Naive thymus-derived CD4-positive, alpha-beta T cell (primary cell): ENCODE results near the gene CD209. TPM values are rescaled to one million over a fixed set of nuclear protein-coding genes. Genes with fewer than 3 reads are reported as not detected.

Source experiments
- ATAC-seq: fragments of 150-1000 bp; cut with Tn5 transposase; 2 replicates; pipeline ENCODE4 v1.10.0; 2021; ENCODE audit warnings: mild to moderate bottlenecking, moderate library complexity
- CTCF ChIA-PET: fragments of 350-600 bp; sonication (Branson Sonifier 250); formaldehyde crosslinking; loops from one replicate; lab custom pipeline; 2021; ENCODE audit warnings: antibody characterized with exemption; lab: Charles Lee
- POLR2A ChIA-PET: fragments of 350-600 bp; sonication (Branson Sonifier 250); formaldehyde crosslinking; loops from one replicate; lab custom pipeline; 2021; ENCODE audit warnings: antibody characterized with exemption, inconsistent platforms; lab: Charles Lee
- DNase-seq, 9 donors: peaks; one replicate each; pipeline versions ENCODE4 v3.0.0 to v3.0.0-alpha.2; 2020 to 2022; ENCODE audit warnings: mixed read lengths in 1 of 9
- H3K27ac ChIP-seq: one replicate; pipeline ENCODE4 v1.7.0; 2013; ENCODE audit warnings: mild to moderate bottlenecking, low read depth, low read length, moderate library complexity
- H3K27me3 ChIP-seq, 2 donors: one replicate each; pipeline ENCODE4 v1.7.0; 2013; ENCODE audit warnings: low read length in 2 of 2, mild to moderate bottlenecking in 2 of 2, moderate library complexity in 2 of 2; ENCODE audit not compliant: control insufficient read depth in 2 of 2, insufficient read depth in 2 of 2
- H3K36me3 ChIP-seq, 3 experiments: 1 replicate in 2 of 3; 2 replicates in 1 of 3; pipeline ENCODE4 v1.7.0; 2013; ENCODE audit warnings: low read length in 3 of 3, mild to moderate bottlenecking in 3 of 3, moderate library complexity in 1 of 3; ENCODE audit not compliant: insufficient read depth in 3 of 3, control insufficient read depth in 2 of 3
- H3K4me1 ChIP-seq, 2 donors: one replicate each; pipeline ENCODE4 v1.7.0; 2013; ENCODE audit warnings: low read length in 2 of 2, mild to moderate bottlenecking in 2 of 2, moderate library complexity in 1 of 2; ENCODE audit not compliant: control insufficient read depth in 2 of 2, insufficient read depth in 2 of 2
- H3K4me3 ChIP-seq: 2 replicates; pipeline ENCODE4 v1.7.0; 2013; ENCODE audit warnings: mild to moderate bottlenecking, low read length
- H3K9me3 ChIP-seq, 3 experiments: 1 replicate in 2 of 3; 2 replicates in 1 of 3; pipeline ENCODE4 v1.7.0; 2013; ENCODE audit warnings: low read length in 3 of 3; ENCODE audit not compliant: control insufficient read depth in 2 of 3
- H3K27ac Mint-ChIP-seq, 9 donors: one replicate each; pipeline ENCODE4 v1.8.0; 2020 to 2022; ENCODE audit warnings: mixed read lengths in 9 of 9, mild to moderate bottlenecking in 8 of 9, moderate library complexity in 5 of 9, inconsistent platforms in 2 of 9
- H3K27me3 Mint-ChIP-seq, 5 donors: one replicate each; pipeline ENCODE4 v1.8.0; 2021 to 2022; ENCODE audit warnings: mixed read lengths in 5 of 5, mild to moderate bottlenecking in 1 of 5
- H3K36me3 Mint-ChIP-seq, 5 donors: one replicate each; pipeline ENCODE4 v1.8.0; 2020 to 2022; ENCODE audit warnings: mixed read lengths in 5 of 5, mild to moderate bottlenecking in 3 of 5, inconsistent platforms in 1 of 5
- H3K4me1 Mint-ChIP-seq, 7 donors: one replicate each; pipeline ENCODE4 v1.8.0; 2020 to 2022; ENCODE audit warnings: mixed read lengths in 7 of 7, mild to moderate bottlenecking in 3 of 7, inconsistent platforms in 1 of 7
- H3K4me3 Mint-ChIP-seq, 10 donors: one replicate each; pipeline ENCODE4 v1.8.0; 2020 to 2022; ENCODE audit warnings: mild to moderate bottlenecking in 10 of 10, mixed read lengths in 10 of 10, moderate library complexity in 6 of 10, inconsistent platforms in 2 of 10
- H3K9me3 Mint-ChIP-seq, 11 donors: one replicate each; pipeline ENCODE4 v1.8.0; 2020 to 2022; ENCODE audit warnings: mixed read lengths in 11 of 11, mild to moderate bottlenecking in 4 of 11, inconsistent platforms in 1 of 11, moderate library complexity in 1 of 11
- intact Hi-C, 2 donors: fragments of 100-400 bp; cut with micrococcal nuclease; formaldehyde crosslinking; loops; one replicate each; pipeline ENCODE4 v1.15.1; 2023
- polyA plus RNA-seq, 2 donors: library from polyadenylated mRNA; unstranded; fragments of 300-500 nt; fragmentation: Illumina TruSeq; gene quantifications; one replicate each; pipeline ENCODE4 v1.2.3, GENCODE V29; 2021
- total RNA-seq, 6 experiments: library from RNA in 5 of 6; stranded (reverse) in 5 of 6; gene quantifications; 1 replicate in 5 of 6; 2 replicates in 1 of 6; pipeline ENCODE4 v1.2.3 and lab custom pipeline; 2021 to 2026

The CD209 gene
- total and polyA plus RNA-seq, 7 experiments from 2014 or later = 0.27 to 0.68 (median 0.32) TPM; not detected in 4

- Mint-ChIP-seq H3K9me3 (peaks cover 0 to 5% (median 0%) of the 10 kb centered on the region in 11 donors), H3K27me3 (peaks cover 5 to 45% (median 21%) of the 10 kb centered on the region in 5 donors), H3K27ac (no peak overlapping the region), H3K36me3 (no peaks in the 10 kb centered on the region), H3K4me1 (peaks cover 0 to 18% (median 11%) of the 10 kb centered on the region in 7 donors), H3K4me3 (peak overlapping the region in 3 of 10 donors; percentile 30 to 75 (median 39))
- no peak overlapping the region for H3K27ac ChIP-seq
- no peak for DNase-seq
- POLR2A ChIA-PET = interaction anchor here (0.6 to 1.9 kb wide), 2 partner anchors 109 to 222 kb away, joined by 3 to 6 read pairs; partner anchors contain the start of gene TRAPPC5
- H3K4me3 ChIP-seq = no peak overlapping the region
- CTCF ChIA-PET = no interaction called here
- peaks cover 0 to 5% of the 10 kb centered on the region in 2 donors for H3K27me3 ChIP-seq
- no peaks in the 10 kb centered on the region for H3K36me3 ChIP-seq
- ATAC-seq = no peak
- intact Hi-C loops = loop anchor here in 1 of 2 donors (10.0 kb wide), 1 partner anchor 46 kb away; the partner anchor contains the start of gene CD209
- H3K4me1 ChIP-seq = peaks cover 0 to 12% of the 10 kb centered on the region in 2 donors
- H3K9me3 ChIP-seq = no peaks in the 10 kb centered on the region
Observed at GRCh38 chr19:7790416-7790815, 43.1 kb upstream of the CD209 start.

DNA sequence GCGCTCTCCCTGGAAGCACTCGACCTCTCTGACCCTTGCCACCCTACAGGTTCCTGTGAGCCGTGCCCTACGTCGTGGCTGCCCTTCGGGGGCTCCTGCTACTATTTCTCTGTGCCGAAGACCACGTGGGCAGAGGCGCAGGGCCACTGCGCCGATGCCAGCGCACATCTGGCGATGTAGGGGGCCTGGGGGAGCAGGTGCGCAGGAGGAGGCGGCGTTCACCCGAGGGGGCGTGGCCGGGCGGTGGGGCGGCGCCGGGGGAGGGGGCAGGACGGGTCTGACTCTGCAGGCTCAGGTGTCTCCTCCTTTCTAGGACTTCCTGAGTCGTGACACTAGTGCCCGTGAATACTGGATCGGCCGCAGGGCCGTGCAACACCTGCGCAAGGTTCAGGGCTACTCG, 42.1 kb upstream of the CD209 start:
- peaks cover 0 to 12% of the 10 kb centered on the region in 2 donors for H3K4me1 ChIP-seq
- Mint-ChIP-seq H3K27ac (no peak overlapping the region), H3K4me3 (peak overlapping the region in 9 of 10 donors; percentile 62 to 87 (median 75)), H3K36me3 (no peaks in the 10 kb centered on the region), H3K27me3 (peaks cover 5 to 51% (median 21%) of the 10 kb centered on the region in 5 donors), H3K9me3 (peaks cover 0 to 10% (median 0%) of the 10 kb centered on the region in 11 donors), H3K4me1 (peaks cover 0 to 18% (median 11%) of the 10 kb centered on the region in 7 donors)
- POLR2A ChIA-PET = interaction anchor here (0.6 to 0.9 kb wide), 2 partner anchors 8 to 332 kb away, joined by 3 to 4 read pairs; no protein-coding TSS in a partner anchor
- ATAC-seq (peak; percentile 76), DNase-seq (peak in 8 of 9 donors; percentile 33 to 63 (median 48))
- intact Hi-C loops = no loop called here
- H3K36me3 ChIP-seq = no peaks in the 10 kb centered on the region
- H3K4me3 ChIP-seq = peak overlapping the region; percentile 44
- no peaks in the 10 kb centered on the region for H3K9me3 ChIP-seq
- H3K27ac ChIP-seq = no peak overlapping the region
- peaks cover 0 to 5% of the 10 kb centered on the region in 2 donors for H3K27me3 ChIP-seq
- CTCF ChIA-PET = no interaction called here

DNA sequence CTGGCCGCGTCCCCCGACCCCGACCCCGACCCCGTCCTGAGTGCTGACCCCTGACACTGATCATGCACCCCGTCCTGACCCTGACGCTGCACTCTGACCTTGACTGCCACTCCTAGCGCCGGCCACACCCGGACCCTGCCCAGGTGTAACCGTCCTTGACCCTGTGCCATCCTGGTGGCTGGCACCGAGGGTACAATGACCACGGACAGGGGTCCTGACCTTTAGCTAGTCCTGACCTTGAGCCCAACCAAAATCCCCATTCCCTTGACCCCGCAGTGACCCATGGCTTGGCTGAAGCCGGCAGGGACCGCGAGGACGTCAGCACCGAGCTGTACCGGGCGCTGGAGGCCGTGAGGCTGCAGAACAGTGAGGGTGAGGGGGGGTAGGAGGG, 41.6 kb upstream of the CD209 start:
- DNase-seq (no peak), ATAC-seq (no peak)
- intact Hi-C loops = no loop called here
- H3K36me3 ChIP-seq = no peaks in the 10 kb centered on the region
- no peak overlapping the region for H3K27ac ChIP-seq
- H3K4me1 Mint-ChIP-seq = peaks cover 0 to 18% (median 11%) of the 10 kb centered on the region in 7 donors
- peak overlapping the region in 8 of 10 donors; percentile 25 to 87 (median 68) for H3K4me3 Mint-ChIP-seq
- ChIA-PET POLR2A (interaction anchor here (0.6 kb wide), 1 partner anchor 332 kb away, joined by 3 read pairs; no protein-coding TSS in a partner anchor), CTCF (no interaction called here)
- no peaks in the 10 kb centered on the region for H3K9me3 ChIP-seq
- H3K4me1 ChIP-seq = peaks cover 0 to 12% of the 10 kb centered on the region in 2 donors
- peaks cover 6 to 54% (median 24%) of the 10 kb centered on the region in 5 donors for H3K27me3 Mint-ChIP-seq
- H3K27me3 ChIP-seq = peaks cover 3 to 5% of the 10 kb centered on the region in 2 donors
- H3K9me3 Mint-ChIP-seq = peaks cover 0 to 10% (median 0%) of the 10 kb centered on the region in 11 donors
- no peaks in the 10 kb centered on the region for H3K36me3 Mint-ChIP-seq
- H3K4me3 ChIP-seq = peak overlapping the region; percentile 44
- no peak overlapping the region for H3K27ac Mint-ChIP-seq

GRCh38 chr19:7788178-7788932, 41.0 kb upstream of the CD209 start:
- DNase-seq = peak in 1 of 9 donors; percentile 22
- H3K27ac ChIP-seq = no peak overlapping the region
- Mint-ChIP-seq H3K4me1 (peaks cover 0 to 18% (median 11%) of the 10 kb centered on the region in 7 donors), H3K36me3 (no peaks in the 10 kb centered on the region), H3K27me3 (peaks cover 9 to 59% (median 27%) of the 10 kb centered on the region in 5 donors), H3K9me3 (peaks cover 0 to 12% (median 1%) of the 10 kb centered on the region in 11 donors), H3K4me3 (peak overlapping the region in 6 of 10 donors; percentile 12 to 84 (median 68)), H3K27ac (no peak overlapping the region)
- peaks cover 3 to 5% of the 10 kb centered on the region in 2 donors for H3K27me3 ChIP-seq
- no peaks in the 10 kb centered on the region for H3K9me3 ChIP-seq
- intact Hi-C loops = no loop called here
- H3K4me3 ChIP-seq = no peak overlapping the region
- ChIA-PET CTCF (no interaction called here), POLR2A (interaction anchor here (0.6 kb wide), 1 partner anchor 530 kb away, joined by 3 read pairs; no protein-coding TSS in a partner anchor)
- ATAC-seq = no peak
- no peaks in the 10 kb centered on the region for H3K36me3 ChIP-seq
- H3K4me1 ChIP-seq = peaks cover 0 to 12% of the 10 kb centered on the region in 2 donors

- Mint-ChIP-seq H3K36me3 (no peaks in the 10 kb centered on the region), H3K4me1 (peaks cover 0 to 18% (median 11%) of the 10 kb centered on the region in 7 donors), H3K27me3 (peaks cover 13 to 62% (median 27%) of the 10 kb centered on the region in 5 donors), H3K9me3 (peaks cover 0 to 12% (median 1%) of the 10 kb centered on the region in 11 donors), H3K4me3 (peak overlapping the region in 8 of 10 donors; percentile 16 to 84 (median 44)), H3K27ac (no peak overlapping the region)
- H3K4me1 ChIP-seq = peaks cover 0 to 12% of the 10 kb centered on the region in 2 donors
- no peaks in the 10 kb centered on the region for H3K36me3 ChIP-seq
- intact Hi-C loops = no loop called here
- H3K27ac ChIP-seq = no peak overlapping the region
- ChIA-PET POLR2A (interaction anchor here (0.6 to 0.9 kb wide), 3 partner anchors 25 to 536 kb away, joined by 3 read pairs; partner anchors contain the start of gene CLEC4M), CTCF (interaction anchor here (1.9 kb wide), 1 partner anchor 107 kb away, joined by 5 read pairs; the partner anchor contains the start of gene TRAPPC5)
- H3K9me3 ChIP-seq = no peaks in the 10 kb centered on the region
- ATAC-seq (no peak), DNase-seq (no peak)
- peaks cover 3 to 5% of the 10 kb centered on the region in 2 donors for H3K27me3 ChIP-seq
- no peak overlapping the region for H3K4me3 ChIP-seq
Observed at GRCh38 chr19:7787602-7788177, 40.4 kb upstream of the CD209 start.

- Mint-ChIP-seq H3K27me3 (peaks cover 13 to 58% (median 27%) of the 10 kb centered on the region in 5 donors), H3K4me1 (peaks cover 0 to 18% (median 11%) of the 10 kb centered on the region in 7 donors), H3K9me3 (peaks cover 0 to 12% (median 1%) of the 10 kb centered on the region in 11 donors), H3K36me3 (no peaks in the 10 kb centered on the region), H3K4me3 (peak overlapping the region in 7 of 10 donors; percentile 8 to 73 (median 42)), H3K27ac (no peak overlapping the region)
- H3K4me1 ChIP-seq = peaks cover 0 to 12% of the 10 kb centered on the region in 2 donors
- DNase-seq = no peak
- no peaks in the 10 kb centered on the region for H3K9me3 ChIP-seq
- no peak overlapping the region for H3K4me3 ChIP-seq
- no peak for ATAC-seq
- H3K27ac ChIP-seq = no peak overlapping the region
- ChIA-PET CTCF (interaction anchor here (1.9 kb wide), 1 partner anchor 106 kb away, joined by 5 read pairs; the partner anchor contains the start of gene TRAPPC5), POLR2A (interaction anchor here (0.6 to 0.9 kb wide), 2 partner anchors 24 to 536 kb away, joined by 3 read pairs; partner anchors contain the start of gene CLEC4M)
- no peaks in the 10 kb centered on the region for H3K36me3 ChIP-seq
- intact Hi-C loops = no loop called here
- H3K27me3 ChIP-seq = peaks cover 3 to 5% of the 10 kb centered on the region in 2 donors
Observed at GRCh38 chr19:7787141-7787540, 39.8 kb upstream of the CD209 start.
